Mesodermal cell (in vitro differentiated cells): ENCODE data around the gene VSTM2L.

Source experiments
- H3K27ac ChIP-seq: 2 replicates; pipeline ENCODE4 v1.7.0; 2013; ENCODE audit warnings: mild to moderate bottlenecking, low read depth, low read length, moderate library complexity; ENCODE audit not compliant: severe bottlenecking
- H3K36me3 ChIP-seq: 2 replicates; pipeline ENCODE4 v1.7.1; 2013; ENCODE audit warnings: mild to moderate bottlenecking, low read length, moderate library complexity; ENCODE audit not compliant: control insufficient read depth, insufficient read depth
- H3K4me1 ChIP-seq: one replicate; pipeline ENCODE4 v1.7.1; 2013; ENCODE audit warnings: mild to moderate bottlenecking, low read length; ENCODE audit not compliant: insufficient read depth, control insufficient read depth, poor library complexity, severe bottlenecking
- H3K4me3 ChIP-seq: 2 replicates; pipeline ENCODE4 v1.7.0; 2013; ENCODE audit warnings: low read length, control low read depth, mild to moderate bottlenecking; ENCODE audit not compliant: insufficient read depth, poor library complexity, severe bottlenecking; ENCODE audit errors: extremely low read depth
- H3K9me3 ChIP-seq: 2 replicates; pipeline ENCODE4 v1.7.1; 2013; ENCODE audit warnings: mild to moderate bottlenecking, low read length, moderate library complexity; ENCODE audit not compliant: control insufficient read depth
- WGBS, 2 experiments: methylation state at CpG; one replicate each; pipeline ENCODE4 v1.1.5; 2013; ENCODE audit warnings: missing lambda C conversion rate in 2 of 2; ENCODE audit not compliant: insufficient coverage in 2 of 2; 5-methylcytosine and 5-hydroxymethylcytosine counted together

VSTM2L gene

DNA sequence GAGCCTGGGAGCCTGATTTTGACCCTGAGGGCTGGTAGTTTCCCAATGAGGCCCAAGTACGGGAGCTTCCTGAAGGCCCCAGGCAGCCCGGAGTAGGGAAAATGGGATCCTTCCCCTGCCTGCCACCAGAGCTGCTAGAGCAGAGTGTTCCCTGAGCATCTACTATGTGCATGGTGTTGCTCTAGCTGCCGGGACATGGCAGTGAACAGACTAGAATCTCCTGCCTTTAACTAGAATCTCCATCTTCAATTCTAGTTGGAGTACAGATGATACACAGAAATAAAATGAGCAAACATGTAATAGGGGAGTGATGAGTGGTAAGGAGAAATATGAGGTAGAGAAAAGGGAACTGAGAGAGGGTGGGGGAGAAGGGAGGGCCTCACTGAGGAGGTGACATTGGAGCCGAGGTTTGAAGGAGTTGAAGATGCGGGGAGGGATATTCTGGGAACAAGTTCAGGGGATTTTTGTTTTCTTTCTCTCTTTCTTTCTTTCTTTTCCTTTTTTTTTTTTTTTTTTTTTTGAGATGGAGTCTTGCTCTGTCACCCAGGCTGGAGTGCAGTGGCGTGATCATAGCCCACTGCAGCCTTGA lies 18.5 kb downstream of the VSTM2L start:
- no peak overlapping the region for H3K27ac ChIP-seq
- H3K4me3 ChIP-seq, result no peak overlapping the region
- 79 to 100% methylated on average over 2 to 3 of the region's 6 CpGs for WGBS, 2 experiments
- H3K9me3 ChIP-seq, result no peaks in the 10 kb centered on the region
- no peaks in the 10 kb centered on the region for H3K36me3 ChIP-seq
- peaks cover 1% of the 10 kb centered on the region for H3K4me1 ChIP-seq

DNA sequence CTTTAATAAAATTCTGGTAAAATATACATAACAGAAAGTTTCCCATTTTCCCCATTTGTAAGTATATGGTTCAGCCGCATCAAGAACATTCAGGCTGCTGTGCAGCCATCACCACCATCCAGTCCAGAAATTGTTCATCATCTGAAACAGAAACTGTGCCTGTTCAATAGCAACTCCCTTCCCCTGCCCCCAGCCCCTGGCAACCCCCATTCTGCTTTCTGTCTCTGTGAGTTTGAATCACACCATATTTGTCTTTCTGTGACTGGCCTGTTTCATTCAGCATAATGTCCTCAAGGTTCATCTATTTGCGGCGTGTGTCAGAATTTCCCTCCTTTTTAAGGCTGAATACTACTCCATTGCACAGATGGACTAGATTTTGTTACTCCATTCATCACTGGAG lies 19.1 kb downstream of the VSTM2L start:
- Histone ChIP-seq H3K4me3 (no peak overlapping the region), H3K27ac (no peak overlapping the region), H3K9me3 (no peaks in the 10 kb centered on the region), H3K36me3 (no peaks in the 10 kb centered on the region), H3K4me1 (no peaks in the 10 kb centered on the region)
- 95 to 100% methylated on average over 2 to 3 of the region's 3 CpGs for WGBS, 2 experiments

DNA sequence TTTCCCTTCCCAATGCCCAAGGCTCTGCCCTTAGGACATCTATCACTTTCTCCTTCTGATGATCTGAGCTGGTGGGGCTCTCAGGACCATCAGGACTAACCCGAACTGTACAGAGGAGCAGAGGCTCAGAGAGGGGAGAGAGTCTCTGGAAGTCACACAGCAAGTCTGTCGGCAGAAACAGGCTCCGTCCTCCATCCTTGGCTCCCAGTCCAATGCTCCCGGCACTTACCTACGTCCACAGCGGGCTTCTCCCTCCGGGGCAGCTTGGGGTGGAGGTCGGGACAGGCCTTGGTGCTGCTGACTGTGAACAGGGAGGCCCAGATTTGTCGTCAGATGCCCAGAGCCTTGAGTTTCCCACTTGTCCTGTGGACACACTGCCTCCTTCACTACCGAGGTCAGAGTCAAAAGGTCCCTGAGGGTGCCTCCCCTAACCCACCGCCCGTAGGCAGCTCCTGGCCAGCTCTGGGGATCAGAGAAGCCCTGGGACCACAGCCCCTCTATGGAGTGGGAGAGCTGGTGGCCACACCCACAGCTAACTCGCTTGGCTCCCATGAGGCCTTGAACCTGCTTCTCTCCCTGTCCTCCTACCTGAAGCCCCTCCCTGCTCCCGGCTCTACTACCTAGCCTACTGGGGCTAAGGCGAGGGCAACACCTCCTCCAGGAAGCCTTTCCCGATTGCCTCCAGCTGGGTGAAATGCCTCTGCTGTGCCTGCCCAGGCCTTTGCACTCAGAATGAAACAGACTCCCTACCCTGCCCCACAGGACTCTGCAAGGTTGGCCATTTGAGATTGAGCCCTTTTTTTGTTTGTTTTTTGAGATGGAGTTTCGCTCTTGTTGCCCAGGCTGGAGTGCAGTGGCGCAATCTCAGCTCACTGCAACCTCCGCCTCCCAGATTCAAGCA lies 22.6 kb downstream of the VSTM2L start:
- H3K27ac ChIP-seq, result no peak overlapping the region
- H3K9me3 ChIP-seq, result no peaks in the 10 kb centered on the region
- H3K36me3 ChIP-seq, result no peaks in the 10 kb centered on the region
- H3K4me1 ChIP-seq, result no peaks in the 10 kb centered on the region
- H3K4me3 ChIP-seq, result no peak overlapping the region
- 81 to 90% methylated on average over 9 to 17 of the region's 19 CpGs for WGBS, 2 experiments

DNA sequence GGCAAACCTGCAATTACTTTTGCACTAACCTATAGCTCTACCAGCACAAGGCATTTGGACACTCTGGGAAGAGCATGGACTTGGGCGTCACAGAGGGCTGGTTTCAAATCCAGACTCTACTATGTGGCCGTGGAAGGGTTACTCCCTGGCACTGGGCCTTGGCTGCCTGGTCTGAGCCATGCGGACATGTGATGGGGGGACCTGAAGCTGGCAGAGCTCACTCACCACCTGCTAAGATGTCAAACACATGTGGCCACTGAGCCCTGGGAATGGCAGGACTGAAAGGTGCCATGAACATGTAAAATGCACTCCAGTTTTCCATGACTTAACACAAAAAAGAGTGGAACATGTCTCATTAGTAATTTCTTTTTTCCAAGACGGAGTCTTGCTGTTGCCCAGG lies 23.7 kb downstream of the VSTM2L start:
- Histone ChIP-seq H3K27ac (no peak overlapping the region), H3K4me3 (no peak overlapping the region), H3K4me1 (no peaks in the 10 kb centered on the region), H3K36me3 (no peaks in the 10 kb centered on the region), H3K9me3 (no peaks in the 10 kb centered on the region)
- WGBS, 2 experiments, result 97% methylated on average over 4 of the region's 4 CpGs

DNA sequence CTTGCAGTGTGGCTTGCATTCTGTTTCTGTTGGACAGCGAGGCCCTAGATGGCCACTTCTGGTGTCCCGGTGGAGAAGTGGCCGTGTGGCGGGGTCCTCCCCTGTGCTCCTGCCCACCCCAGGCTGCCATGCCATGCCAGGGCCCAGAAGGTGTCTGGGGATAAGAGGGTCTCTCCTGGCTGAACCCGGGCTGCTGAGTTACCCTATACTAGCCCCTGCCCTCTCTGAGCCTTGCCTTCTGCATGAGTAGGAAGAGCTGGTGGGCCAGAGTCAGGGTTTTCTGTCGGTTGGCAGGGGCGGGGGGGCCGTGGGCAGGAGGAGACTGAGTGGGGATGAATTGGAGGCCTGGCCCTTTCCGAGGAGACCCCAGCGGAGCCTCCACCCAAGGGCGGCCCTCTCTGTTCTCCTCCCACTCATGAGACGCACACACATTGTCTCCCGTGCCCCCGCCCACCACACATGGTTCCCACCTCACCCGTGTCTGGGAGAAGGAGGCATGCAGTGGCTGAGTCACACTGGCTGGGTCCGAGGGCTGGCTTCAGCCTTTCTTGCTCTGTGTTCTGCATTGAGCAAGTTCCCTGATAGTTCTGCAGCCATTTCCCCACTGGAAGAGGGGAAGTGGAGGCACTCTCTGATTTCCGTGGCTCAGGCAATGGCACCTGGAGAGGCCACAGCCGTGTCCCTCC lies 24.6 kb downstream of the VSTM2L start:
- Histone ChIP-seq H3K4me1 (no peaks in the 10 kb centered on the region), H3K4me3 (no peak overlapping the region), H3K9me3 (no peaks in the 10 kb centered on the region), H3K27ac (no peak overlapping the region), H3K36me3 (no peaks in the 10 kb centered on the region)
- 86 to 91% methylated on average over 14 to 18 of the region's 18 CpGs for WGBS, 2 experiments

DNA sequence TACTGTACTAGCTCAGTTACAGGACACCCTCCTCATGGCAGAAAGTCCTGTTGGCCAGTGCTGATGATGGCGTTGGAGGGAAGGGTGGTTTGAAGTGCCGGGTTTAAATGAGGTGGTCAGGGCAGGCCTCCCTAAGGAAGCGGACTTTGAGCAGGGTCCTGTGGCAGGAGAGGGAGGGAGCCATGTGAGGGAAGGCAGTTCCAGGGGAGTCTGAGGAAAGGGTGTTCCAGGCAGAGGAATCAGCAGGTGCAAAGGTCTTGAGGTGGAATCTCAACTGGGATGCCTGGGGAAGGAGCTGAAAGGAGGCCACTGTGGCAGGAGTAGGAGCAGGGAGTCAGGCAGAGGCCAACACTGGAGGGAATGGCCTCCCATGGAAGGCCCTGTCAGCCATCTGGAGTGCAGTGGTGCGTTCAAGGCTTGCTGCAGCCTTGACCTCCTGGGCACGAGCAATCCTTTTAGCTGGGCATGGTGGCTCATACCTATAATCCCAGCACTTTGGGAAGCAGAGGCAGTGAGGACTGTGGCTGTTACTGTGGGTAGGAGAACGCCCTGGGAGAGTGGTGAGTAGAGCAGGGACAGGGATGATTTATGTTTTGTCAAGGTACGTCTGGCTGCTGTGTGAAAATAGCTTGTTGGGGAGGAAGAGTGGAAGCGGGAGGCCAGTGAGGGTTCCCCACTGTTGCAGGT lies 26.2 kb downstream of the VSTM2L start:
- no peaks in the 10 kb centered on the region for H3K4me1 ChIP-seq
- WGBS, 2 experiments, result 83 to 89% methylated on average over 7 to 8 of the region's 8 CpGs
- H3K9me3 ChIP-seq, result no peaks in the 10 kb centered on the region
- H3K27ac ChIP-seq, result no peak overlapping the region
- no peak overlapping the region for H3K4me3 ChIP-seq
- H3K36me3 ChIP-seq, result no peaks in the 10 kb centered on the region

DNA sequence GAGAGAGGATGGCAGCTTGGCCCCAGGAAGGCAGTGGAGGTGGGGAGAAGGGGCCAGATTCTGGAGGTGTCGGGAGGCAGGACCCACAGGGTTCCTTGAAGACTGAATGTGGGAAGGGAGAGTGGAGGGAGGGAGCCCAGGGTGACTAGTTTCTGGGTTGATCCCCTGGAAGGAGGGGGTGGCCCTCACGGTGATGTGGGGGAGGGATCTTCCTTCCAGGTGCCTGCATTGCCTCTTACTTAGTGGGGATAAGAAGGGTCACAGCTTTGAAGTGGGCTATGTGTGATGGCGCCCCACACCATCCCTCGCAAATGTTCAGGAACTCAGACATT lies 26.7 kb downstream of the VSTM2L start:
- WGBS, 2 experiments, result 48 to 73% methylated on average over 2 to 3 of the region's 4 CpGs
- H3K9me3 ChIP-seq, result no peaks in the 10 kb centered on the region
- no peak overlapping the region for H3K4me3 ChIP-seq
- no peaks in the 10 kb centered on the region for H3K4me1 ChIP-seq
- no peak overlapping the region for H3K27ac ChIP-seq
- no peaks in the 10 kb centered on the region for H3K36me3 ChIP-seq

DNA sequence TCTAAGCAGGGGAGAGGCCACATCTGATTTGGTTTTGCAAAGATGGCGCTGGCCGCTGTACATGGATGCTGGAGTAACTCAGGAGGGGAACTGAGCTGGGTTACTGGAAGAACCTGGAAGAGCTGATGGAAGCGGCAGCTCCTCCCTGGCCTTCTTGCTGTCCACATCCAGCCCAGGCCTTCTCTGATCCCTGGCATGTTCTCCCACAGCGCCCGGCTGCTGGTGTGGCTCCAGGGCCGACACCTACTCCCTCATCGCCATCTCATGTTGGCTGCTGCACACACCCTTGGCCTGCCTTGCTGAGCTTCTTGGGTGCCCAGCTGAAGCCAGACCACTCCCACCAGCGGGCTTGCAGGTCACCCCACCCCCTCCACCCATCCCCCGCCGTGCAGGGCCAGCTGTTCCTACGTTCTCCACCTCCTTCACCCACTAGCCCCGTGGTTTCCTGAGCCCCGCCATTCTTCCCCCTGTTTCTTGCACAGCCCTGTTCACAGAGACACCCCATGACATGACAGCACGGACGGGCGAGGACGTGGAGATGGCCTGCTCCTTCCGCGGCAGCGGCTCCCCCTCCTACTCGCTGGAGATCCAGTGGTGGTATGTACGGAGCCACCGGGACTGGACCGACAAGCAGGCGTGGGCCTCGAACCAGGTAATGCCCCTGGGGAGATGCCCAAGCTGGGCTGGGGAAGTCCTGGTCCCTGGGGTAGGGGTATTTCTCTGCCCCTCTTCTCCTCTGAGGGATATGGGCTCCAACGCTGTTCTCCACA lies 28.4 kb downstream of the VSTM2L start:
- no peak overlapping the region for H3K27ac ChIP-seq
- H3K4me1 ChIP-seq, result no peaks in the 10 kb centered on the region
- H3K4me3 ChIP-seq, result no peak overlapping the region
- 90 to 97% methylated on average over 16 to 19 of the region's 27 CpGs for WGBS, 2 experiments
- H3K9me3 ChIP-seq, result no peaks in the 10 kb centered on the region
- no peaks in the 10 kb centered on the region for H3K36me3 ChIP-seq

DNA sequence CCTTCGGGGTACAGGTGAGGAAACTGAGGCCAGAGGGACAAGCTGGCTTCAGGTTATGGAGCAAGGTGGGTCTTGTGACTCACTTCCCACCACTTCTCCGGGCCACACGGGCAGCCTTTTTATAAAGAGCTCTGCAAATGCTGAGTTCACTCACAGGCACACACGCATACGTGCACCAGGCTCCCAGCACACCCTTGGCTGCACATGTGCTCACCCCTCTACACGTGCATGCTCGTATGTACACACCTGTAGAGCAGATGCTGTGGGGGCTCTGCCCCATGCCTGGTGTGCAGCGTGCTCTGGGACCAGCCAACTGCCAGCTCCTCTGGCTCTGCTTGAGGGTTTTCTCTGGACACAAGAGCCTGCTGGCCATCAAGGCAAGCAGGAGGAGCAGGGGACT lies 29.1 kb downstream of the VSTM2L start:
- Histone ChIP-seq H3K4me3 (no peak overlapping the region), H3K36me3 (no peaks in the 10 kb centered on the region), H3K27ac (no peak overlapping the region), H3K9me3 (no peaks in the 10 kb centered on the region), H3K4me1 (no peaks in the 10 kb centered on the region)
- 91 to 94% methylated on average over 7 to 8 of the region's 8 CpGs for WGBS, 2 experiments

DNA sequence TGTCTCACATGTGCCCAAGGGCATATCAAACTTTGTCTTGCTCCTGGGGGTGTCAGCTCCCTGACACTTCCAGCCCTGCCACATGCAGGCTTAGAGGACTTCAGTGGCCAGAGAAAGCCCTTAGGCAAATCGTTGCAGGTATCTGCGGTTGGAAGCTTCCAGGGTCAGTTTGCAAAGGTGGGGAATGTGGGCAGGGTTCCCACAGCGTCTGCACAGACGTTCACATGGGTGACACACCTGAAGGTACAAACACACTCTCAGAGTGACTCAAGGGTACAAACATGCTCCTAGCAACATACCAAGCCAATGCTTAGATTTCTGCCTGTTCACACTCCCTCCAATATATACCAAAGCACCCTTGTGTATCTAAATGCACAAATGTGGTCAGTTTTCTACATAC lies 30.0 kb downstream of the VSTM2L start:
- no peaks in the 10 kb centered on the region for H3K9me3 ChIP-seq
- no peaks in the 10 kb centered on the region for H3K4me1 ChIP-seq
- H3K4me3 ChIP-seq, result no peak overlapping the region
- H3K27ac ChIP-seq, result no peak overlapping the region
- WGBS, 2 experiments, result 51 to 68% methylated on average over 3 of the region's 4 CpGs
- H3K36me3 ChIP-seq, result no peaks in the 10 kb centered on the region
